ENCODE measurements around the gene APOO. TPM values are rescaled to one million over a fixed set of nuclear protein-coding genes. Genes with fewer than 3 reads are reported as not detected.
A peak's percentile ranks its signal among the peaks of the same experiment; 100 is the strongest.

APOO gene
- total and polyA plus RNA-seq, 2 of the 13 experiments (the other 11 are each of a cell fraction or from before 2014, with no cell fraction given): 9.7 to 22.1 TPM

GRCh38 chrX:23939203-23939602 lies 31.5 kb upstream of the APOO start:
- Histone ChIP-seq H3K4me2 (ENCODE audit: low read depth, low read length) (no peak overlapping the region), H4K20me1 (ENCODE audit: insufficient read depth, low read length) (no peaks in the 10 kb centered on the region), H3K9me3 (ENCODE audit: low read length) (no peaks in the 10 kb centered on the region), H3K9ac (ENCODE audit: insufficient read depth, low read depth, low read length) (no peak overlapping the region), H3K79me2 (ENCODE audit: insufficient read depth, low read length) (no peaks in the 10 kb centered on the region), H3K4me3 (replicated peaks in 1 of 3; ENCODE audit: insufficient read depth in 1 of 3, low read depth in 2 of 3, low read length in 3 of 3) (no peak overlapping the region), H3K27ac (ENCODE audit: extremely low read length, insufficient read depth, low read length) (no peak overlapping the region), H3K27me3 (ENCODE audit: control insufficient read depth in 1 of 2, insufficient read depth in 2 of 2, low read length in 2 of 2) (no peaks in the 10 kb centered on the region), H2AFZ (ENCODE audit: low read length) (no peak overlapping the region), H3K36me3 (replicated peaks in 1 of 2; ENCODE audit: control insufficient read depth in 1 of 2, insufficient read depth in 2 of 2, low read length in 2 of 2) (no peaks in the 10 kb centered on the region), H3K4me1 (ENCODE audit: insufficient read depth, low read length) (no peaks in the 10 kb centered on the region)
- DNase-seq (ENCODE audit: low spot score): no peak
- intact Hi-C loops (cut with micrococcal nuclease; ENCODE audit: unreplicated experiment) (no loop called here), in situ Hi-C loops (cut with HindIII; ENCODE audit: extremely low pct_ligation_motif_present, low pct_unique_long_range_greater_than_20kb) (no loop called here)
- 0% methylated on average over 1 of the region's 1 CpG for WGBS (ENCODE audit: low lambda C conversion rate)
- BruUV-seq (replicated peaks): no TSS peak
- FAIRE-seq: no peak
- ATAC-seq: no peak
- ChIA-PET POLR2A (no interaction called here), CTCF (ENCODE audit: low intra/inter-chr PET ratio, low total read pairs) (no interaction called here)
- TF ChIP-seq SMAD9 (CRISPR knock-in tag; IDR thresholded peaks at IDR 0.05) (no peak), ZBTB26 (CRISPR knock-in tag; IDR thresholded peaks at IDR 0.05; ENCODE audit: borderline replicate concordance) (no peak), ZMYM2 (CRISPR knock-in tag; IDR thresholded peaks at IDR 0.05) (no peak), ZNF274 (CRISPR knock-in tag; IDR thresholded peaks at IDR 0.05) (no peak), SAFB2 (CRISPR knock-in tag; IDR thresholded peaks at IDR 0.05; ENCODE audit: borderline replicate concordance, low read depth) (no peak), ZKSCAN8 (CRISPR knock-in tag; IDR thresholded peaks at IDR 0.05; ENCODE audit: borderline replicate concordance) (no peak), ZNF619 (CRISPR knock-in tag; IDR thresholded peaks at IDR 0.05) (no peak), HOXA9 (CRISPR knock-in tag; IDR thresholded peaks at IDR 0.05; ENCODE audit: borderline replicate concordance) (no peak)

- FAIRE-seq: no peak
- Histone ChIP-seq H3K79me2 (ENCODE audit: insufficient read depth, low read length) (no peaks in the 10 kb centered on the region), H3K4me1 (ENCODE audit: insufficient read depth, low read length) (no peaks in the 10 kb centered on the region), H3K36me3 (replicated peaks in 1 of 2; ENCODE audit: control insufficient read depth in 1 of 2, insufficient read depth in 2 of 2, low read length in 2 of 2) (no peaks in the 10 kb centered on the region), H4K20me1 (ENCODE audit: insufficient read depth, low read length) (no peaks in the 10 kb centered on the region), H3K27ac (ENCODE audit: extremely low read length, insufficient read depth, low read length) (no peak overlapping the region), H3K9ac (ENCODE audit: insufficient read depth, low read depth, low read length) (no peak overlapping the region), H3K4me2 (ENCODE audit: low read depth, low read length) (no peak overlapping the region), H3K27me3 (ENCODE audit: control insufficient read depth in 1 of 2, insufficient read depth in 2 of 2, low read length in 2 of 2) (no peaks in the 10 kb centered on the region), H3K9me3 (ENCODE audit: low read length) (no peaks in the 10 kb centered on the region), H2AFZ (ENCODE audit: low read length) (no peak overlapping the region), H3K4me3 (replicated peaks in 1 of 3; ENCODE audit: insufficient read depth in 1 of 3, low read depth in 2 of 3, low read length in 3 of 3) (no peak overlapping the region)
- 24% methylated on average over 1 of the region's 1 CpG for WGBS (ENCODE audit: low lambda C conversion rate)
- TF ChIP-seq MAFF (IDR thresholded peaks at IDR 0.05; ENCODE audit: low read depth, low read length) (peak; percentile 43), ZNF589 (CRISPR knock-in tag; conservative IDR thresholded peaks at IDR 0.05) (no peak), NFE2L2 (IDR thresholded peaks at IDR 0.05; ENCODE audit: low read length) (peak; percentile 33; the same call in 1 of the 2 replicates), MAFK (conservative IDR thresholded peaks at IDR 0.05 in 1 of 2, IDR thresholded peaks at IDR 0.05 in 1 of 2; ENCODE audit: low read length in 2 of 2) (peak; percentile 37 to 55), ZNF605 (CRISPR knock-in tag; IDR thresholded peaks at IDR 0.05) (no peak)
- no TSS peak for BruUV-seq (replicated peaks)
- intact Hi-C loops (cut with micrococcal nuclease; ENCODE audit: unreplicated experiment): no loop called here
- ATAC-seq: no peak
- ChIA-PET CTCF (ENCODE audit: low intra/inter-chr PET ratio, low total read pairs) (no interaction called here), POLR2A (no interaction called here)
- in situ Hi-C loops (cut with HindIII; ENCODE audit: extremely low pct_ligation_motif_present, low pct_unique_long_range_greater_than_20kb): no loop called here
- no peak for DNase-seq (ENCODE audit: low spot score)
These were observed 31.0 kb upstream of the APOO start for GRCh38 chrX:23938690-23939089.
